Measurements from ENCODE around the gene LRRC8C.
"Not testable (repeated sequence)": the region's sequence is repeated elsewhere in the genome, so short reads cannot be mapped to it uniquely, and the experiment has no call there.

The LRRC8C gene

GRCh38 chr1:89608319-89608983, 24.5 kb upstream of the LRRC8C start:
- no peak for DNase-seq

GRCh38 chr1:89608984-89609725, 23.8 kb upstream of the LRRC8C start:
- DNase-seq = no peak

GRCh38 chr1:89609781-89610456, 23.0 kb upstream of the LRRC8C start:
- DNase-seq = no peak

GRCh38 chr1:89610457-89611011, 22.4 kb upstream of the LRRC8C start:
- no peak for DNase-seq

GRCh38 chr1:89611721-89612120, 21.2 kb upstream of the LRRC8C start:
- no peak for DNase-seq

GRCh38 chr1:89613928-89614327, 19.0 kb upstream of the LRRC8C start:
- DNase-seq = no peak

GRCh38 chr1:89615676-89616598, 17.0 kb upstream of the LRRC8C start:
- no peak for DNase-seq

GRCh38 chr1:89616844-89617627, 15.9 kb upstream of the LRRC8C start:
- DNase-seq = no peak

- DNase-seq = no peak
Measured at GRCh38 chr1:89620664-89621063, 12.3 kb upstream of the LRRC8C start.

GRCh38 chr1:89622895-89623294, 10.0 kb upstream of the LRRC8C start:
- DNase-seq = no peak

- no peak for DNase-seq
Measured at GRCh38 chr1:89624314-89624713, 8.6 kb upstream of the LRRC8C start.

GRCh38 chr1:89624715-89625323, 8.1 kb upstream of the LRRC8C start:
- DNase-seq = no peak

- no peak for DNase-seq
Measured at GRCh38 chr1:89627596-89627962, 5.3 kb upstream of the LRRC8C start.

- DNase-seq = no peak
Measured at GRCh38 chr1:89629146-89629545, 3.8 kb upstream of the LRRC8C start.

- DNase-seq = not testable (repeated sequence)
Measured at GRCh38 chr1:89629600-89629999, 3.3 kb upstream of the LRRC8C start.

GRCh38 chr1:89630048-89630447, 2.9 kb upstream of the LRRC8C start:
- DNase-seq = no peak

- DNase-seq = no peak
Measured at GRCh38 chr1:89631816-89632656, 884 bp upstream of the LRRC8C start.

- peak; percentile 73 for DNase-seq
Measured at GRCh38 chr1:89633248-89633799, 404 bp downstream of the LRRC8C start.

- DNase-seq = peak; percentile 41
Measured at GRCh38 chr1:89633800-89634625, 1.1 kb downstream of the LRRC8C start.

All from femur (tissue), 1 donor.